Pericardium fibroblast (primary cell): ENCODE measurements around the gene TMEM87B. TPM values are rescaled to one million over a fixed set of nuclear protein-coding genes. Genes with fewer than 3 reads are reported as not detected.

Experiments used
- total RNA-seq: library from RNA; depleted of rRNA; stranded (reverse); fragments of >200 nt; gene quantifications from 2 replicates; pipeline ENCODE4 v1.2.3, GENCODE V29; 2015

The TMEM87B gene, protein sequence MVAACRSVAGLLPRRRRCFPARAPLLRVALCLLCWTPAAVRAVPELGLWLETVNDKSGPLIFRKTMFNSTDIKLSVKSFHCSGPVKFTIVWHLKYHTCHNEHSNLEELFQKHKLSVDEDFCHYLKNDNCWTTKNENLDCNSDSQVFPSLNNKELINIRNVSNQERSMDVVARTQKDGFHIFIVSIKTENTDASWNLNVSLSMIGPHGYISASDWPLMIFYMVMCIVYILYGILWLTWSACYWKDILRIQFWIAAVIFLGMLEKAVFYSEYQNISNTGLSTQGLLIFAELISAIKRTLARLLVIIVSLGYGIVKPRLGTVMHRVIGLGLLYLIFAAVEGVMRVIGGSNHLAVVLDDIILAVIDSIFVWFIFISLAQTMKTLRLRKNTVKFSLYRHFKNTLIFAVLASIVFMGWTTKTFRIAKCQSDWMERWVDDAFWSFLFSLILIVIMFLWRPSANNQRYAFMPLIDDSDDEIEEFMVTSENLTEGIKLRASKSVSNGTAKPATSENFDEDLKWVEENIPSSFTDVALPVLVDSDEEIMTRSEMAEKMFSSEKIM
- 16.6 and 28.0 TPM in 2 replicates for total RNA-seq

DNA sequence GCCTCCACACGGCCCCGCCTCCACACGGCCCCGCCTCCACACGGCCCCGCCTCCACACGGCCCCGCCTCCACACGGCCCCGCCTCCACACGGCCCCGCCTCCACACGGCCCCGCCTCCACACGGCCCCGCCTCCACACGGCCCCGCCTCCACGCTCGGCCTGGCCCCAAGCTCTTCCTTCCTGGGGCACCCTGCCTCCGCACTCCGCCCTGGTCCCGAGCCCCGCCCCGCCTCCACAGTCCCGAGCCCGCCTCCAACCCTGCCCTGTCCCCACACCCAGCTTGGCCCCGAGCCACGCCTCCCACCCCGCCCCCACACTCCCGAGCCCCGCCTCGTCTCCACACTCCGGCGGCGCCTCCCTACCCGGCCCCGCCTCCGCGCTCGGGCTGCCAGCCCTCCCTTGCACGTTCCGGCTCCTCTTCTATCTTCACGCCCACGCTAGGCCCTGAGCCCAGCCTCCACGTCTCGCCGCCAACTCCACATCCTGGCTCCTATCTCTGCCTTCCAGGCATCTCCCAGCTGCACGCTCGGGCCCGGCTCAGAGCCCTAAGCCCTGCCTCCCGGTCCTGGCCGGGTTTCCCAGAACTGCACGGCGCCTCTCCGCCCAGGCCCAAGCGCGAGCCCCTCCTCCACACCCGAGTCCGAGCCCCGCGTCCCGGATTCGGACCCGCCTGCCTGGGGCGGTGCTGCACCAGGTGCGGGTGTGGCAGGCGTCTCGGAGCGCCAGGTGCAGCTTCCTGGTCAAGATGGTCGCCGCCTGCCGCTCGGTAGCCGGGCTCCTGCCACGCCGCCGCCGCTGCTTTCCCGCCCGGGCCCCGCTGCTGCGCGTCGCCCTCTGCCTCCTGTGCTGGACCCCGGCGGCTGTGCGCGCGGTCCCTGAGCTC, at the start of gene TMEM87B:
Gene TMEM87B, plus strand, starts transcription at position 423 of the 883 bp plus-strand sequence. Its CDS starts 323 bp downstream, at position 746.

DNA sequence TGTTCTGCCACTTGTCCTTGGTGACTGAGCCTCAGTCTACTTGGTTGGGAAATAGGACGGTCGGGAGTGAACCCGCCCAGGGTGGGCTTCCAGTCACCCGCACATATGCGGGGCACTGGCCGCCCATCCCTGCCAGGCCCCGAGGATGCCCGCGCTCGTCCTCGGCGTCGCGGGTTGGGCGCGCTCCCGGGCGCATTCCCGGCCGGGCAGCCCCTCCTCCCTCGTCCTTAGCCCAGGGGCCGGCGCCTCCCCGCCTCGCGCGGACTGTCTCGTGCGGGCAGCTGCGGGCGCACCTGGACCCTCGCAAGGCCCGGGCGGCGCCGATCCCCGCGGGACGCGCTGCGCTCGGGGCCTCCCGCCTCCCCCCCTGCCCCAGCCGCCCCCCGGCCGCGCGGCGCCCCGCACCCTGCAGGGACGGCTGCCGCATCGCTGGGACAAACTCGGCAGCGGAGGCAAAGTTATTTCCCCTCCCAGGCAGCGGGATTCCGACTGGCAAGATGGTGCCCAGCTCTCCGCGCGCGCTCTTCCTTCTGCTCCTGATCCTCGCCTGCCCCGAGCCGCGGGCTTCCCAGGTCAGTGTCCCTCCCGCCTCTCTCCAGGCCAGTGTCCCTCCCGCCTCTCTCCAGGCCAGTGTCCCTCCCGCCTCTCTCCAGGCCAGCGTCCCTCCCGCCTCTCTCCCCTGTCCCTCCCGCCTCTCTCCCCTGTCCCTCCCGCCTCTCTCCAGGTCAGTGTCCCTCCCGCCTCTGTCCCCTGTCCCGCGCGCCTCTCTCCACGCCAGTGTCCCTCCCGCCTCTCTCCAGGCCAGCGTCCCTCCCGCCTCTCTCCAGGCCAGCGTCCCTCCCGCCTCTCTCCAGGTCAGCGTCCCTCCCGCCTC, 83.3 kb downstream of the TMEM87B start, which contains the start of gene FBLN7:
Gene FBLN7, plus strand, starts transcription at position 227 of the 874 bp plus-strand sequence. Its CDS starts 271 bp downstream, at position 498.

Other genes starting within 250 kb of the TMEM87B start
- 16.5 and 20.0 TPM in 2 replicates for gene ANAPC1, start 171.1 kb upstream of the TMEM87B start, total RNA-seq
- gene MERTK, start 156.7 kb upstream of the TMEM87B start, total RNA-seq: 0.68 and 2.0 TPM in 2 replicates
- gene FBLN7, start 83.1 kb downstream of the TMEM87B start, total RNA-seq: 3.7 and 5.4 TPM in 2 replicates
- 3.9 and 9.8 TPM in 2 replicates for gene ZC3H8, start 199.8 kb downstream of the TMEM87B start, total RNA-seq
- gene ZC3H6, start 220.3 kb downstream of the TMEM87B start, total RNA-seq: 2.0 and 2.3 TPM in 2 replicates